Measurements from ENCODE around the gene TSPAN14.

Gene TSPAN14

GRCh38 chr10:80442879-80443278 is 11.2 kb upstream of the TSPAN14 start:
- Mint-ChIP-seq H3K9me3 (no peaks in the 10 kb centered on the region), H3K27me3 (no peaks in the 10 kb centered on the region), H3K27ac (no peak overlapping the region), H3K36me3 (ENCODE audit: low read depth) (no peaks in the 10 kb centered on the region), H3K4me1 (ENCODE audit: low read depth) (peaks cover 43% of the 10 kb centered on the region), H3K4me3 (no peak overlapping the region)
- no peak for DNase-seq

- no peak for DNase-seq
- H3K4me3 Mint-ChIP-seq, result no peak overlapping the region
These were observed 10.6 kb upstream of the TSPAN14 start for GRCh38 chr10:80443531-80443974.

GRCh38 chr10:80444124-80444523 is 10.0 kb upstream of the TSPAN14 start:
- Mint-ChIP-seq H3K27ac (peak overlapping the region; percentile 73), H3K4me1 (ENCODE audit: low read depth) (peaks cover 53% of the 10 kb centered on the region), H3K4me3 (no peak overlapping the region), H3K27me3 (no peaks in the 10 kb centered on the region), H3K36me3 (ENCODE audit: low read depth) (no peaks in the 10 kb centered on the region), H3K9me3 (no peaks in the 10 kb centered on the region)
- DNase-seq, result no peak

More at GRCh38 chr10:80443531-80443974, 10.6 kb upstream of the TSPAN14 start:
- no peaks in the 10 kb centered on the region for H3K27me3 Mint-ChIP-seq
- H3K27ac Mint-ChIP-seq, result peak overlapping the region; percentile 73
- peaks cover 50% of the 10 kb centered on the region for H3K4me1 Mint-ChIP-seq (ENCODE audit: low read depth)
- H3K9me3 Mint-ChIP-seq, result no peaks in the 10 kb centered on the region
- H3K36me3 Mint-ChIP-seq (ENCODE audit: low read depth), result no peaks in the 10 kb centered on the region

- Mint-ChIP-seq H3K4me1 (ENCODE audit: low read depth) (peaks cover 58% of the 10 kb centered on the region), H3K27ac (peak overlapping the region; percentile 73), H3K36me3 (ENCODE audit: low read depth) (no peaks in the 10 kb centered on the region), H3K4me3 (no peak overlapping the region), H3K27me3 (no peaks in the 10 kb centered on the region), H3K9me3 (no peaks in the 10 kb centered on the region)
- no peak for DNase-seq
These were observed 9.3 kb upstream of the TSPAN14 start for GRCh38 chr10:80444646-80445319.

GRCh38 chr10:80447436-80448190 is 6.5 kb upstream of the TSPAN14 start:
- Mint-ChIP-seq H3K27ac (no peak overlapping the region), H3K9me3 (no peaks in the 10 kb centered on the region), H3K27me3 (no peaks in the 10 kb centered on the region), H3K4me1 (ENCODE audit: low read depth) (peaks cover 58% of the 10 kb centered on the region), H3K36me3 (ENCODE audit: low read depth) (no peaks in the 10 kb centered on the region), H3K4me3 (no peak overlapping the region)
- no peak for DNase-seq

- no peaks in the 10 kb centered on the region for H3K36me3 Mint-ChIP-seq (ENCODE audit: low read depth)
- H3K27ac Mint-ChIP-seq, result no peak overlapping the region
- no peaks in the 10 kb centered on the region for H3K27me3 Mint-ChIP-seq
- no peaks in the 10 kb centered on the region for H3K9me3 Mint-ChIP-seq
- H3K4me3 Mint-ChIP-seq, result no peak overlapping the region
- no peak for DNase-seq
- H3K4me1 Mint-ChIP-seq (ENCODE audit: low read depth), result peaks cover 53% of the 10 kb centered on the region
These were observed 5.7 kb upstream of the TSPAN14 start for GRCh38 chr10:80448209-80448942.

GRCh38 chr10:80449520-80449919 is 4.6 kb upstream of the TSPAN14 start:
- Mint-ChIP-seq H3K27me3 (no peaks in the 10 kb centered on the region), H3K4me3 (no peak overlapping the region), H3K27ac (no peak overlapping the region), H3K36me3 (ENCODE audit: low read depth) (no peaks in the 10 kb centered on the region), H3K9me3 (no peaks in the 10 kb centered on the region), H3K4me1 (ENCODE audit: low read depth) (peaks cover 46% of the 10 kb centered on the region)
- no peak for DNase-seq

GRCh38 chr10:80451132-80451531 is 3.0 kb upstream of the TSPAN14 start:
- H3K4me3 Mint-ChIP-seq, result no peak overlapping the region
- no peak for DNase-seq
- peaks cover 35% of the 10 kb centered on the region for H3K4me1 Mint-ChIP-seq (ENCODE audit: low read depth)
- H3K27ac Mint-ChIP-seq, result no peak overlapping the region
- H3K27me3 Mint-ChIP-seq, result no peaks in the 10 kb centered on the region
- H3K36me3 Mint-ChIP-seq (ENCODE audit: low read depth), result peaks cover 12% of the 10 kb centered on the region
- no peaks in the 10 kb centered on the region for H3K9me3 Mint-ChIP-seq

- Mint-ChIP-seq H3K4me1 (ENCODE audit: low read depth) (peaks cover 37% of the 10 kb centered on the region), H3K4me3 (no peak overlapping the region), H3K36me3 (ENCODE audit: low read depth) (peaks cover 20% of the 10 kb centered on the region), H3K27ac (no peak overlapping the region), H3K27me3 (no peaks in the 10 kb centered on the region), H3K9me3 (no peaks in the 10 kb centered on the region)
- no peak for DNase-seq
These were observed 2.0 kb upstream of the TSPAN14 start for GRCh38 chr10:80452069-80452468.

- Mint-ChIP-seq H3K4me3 (no peak overlapping the region), H3K27ac (no peak overlapping the region), H3K36me3 (ENCODE audit: low read depth) (peaks cover 26% of the 10 kb centered on the region), H3K4me1 (ENCODE audit: low read depth) (peaks cover 40% of the 10 kb centered on the region), H3K9me3 (no peaks in the 10 kb centered on the region), H3K27me3 (no peaks in the 10 kb centered on the region)
- no peak for DNase-seq
These were observed 1.5 kb upstream of the TSPAN14 start for GRCh38 chr10:80452640-80453039.

- DNase-seq, result no peak
- Mint-ChIP-seq H3K36me3 (ENCODE audit: low read depth) (peaks cover 28% of the 10 kb centered on the region), H3K4me1 (ENCODE audit: low read depth) (peaks cover 42% of the 10 kb centered on the region), H3K27me3 (no peaks in the 10 kb centered on the region), H3K9me3 (no peaks in the 10 kb centered on the region), H3K27ac (peak overlapping the region; percentile 74), H3K4me3 (peak overlapping the region; percentile 76)
These were observed 861 bp upstream of the TSPAN14 start for GRCh38 chr10:80453056-80453841.

- peak overlapping the region; percentile 96 for H3K27ac Mint-ChIP-seq
These were observed 677 bp downstream of the TSPAN14 start for GRCh38 chr10:80454513-80455460.

More at GRCh38 chr10:80454513-80455460, 677 bp downstream of the TSPAN14 start:
- DNase-seq, result peak; percentile 66
- H3K9me3 Mint-ChIP-seq, result no peaks in the 10 kb centered on the region
- H3K36me3 Mint-ChIP-seq (ENCODE audit: low read depth), result peaks cover 33% of the 10 kb centered on the region
- peaks cover 47% of the 10 kb centered on the region for H3K4me1 Mint-ChIP-seq (ENCODE audit: low read depth)
- no peaks in the 10 kb centered on the region for H3K27me3 Mint-ChIP-seq
- peak overlapping the region; percentile 98 for H3K4me3 Mint-ChIP-seq
